ENCODE results near the gene LTF. TPM values are rescaled to one million over a fixed set of nuclear protein-coding genes. Genes with fewer than 3 reads are reported as not detected.

Gene LTF
- total and polyA plus RNA-seq, 2 experiments from 2014 or later = 0.73 to 1.3 TPM

DNA sequence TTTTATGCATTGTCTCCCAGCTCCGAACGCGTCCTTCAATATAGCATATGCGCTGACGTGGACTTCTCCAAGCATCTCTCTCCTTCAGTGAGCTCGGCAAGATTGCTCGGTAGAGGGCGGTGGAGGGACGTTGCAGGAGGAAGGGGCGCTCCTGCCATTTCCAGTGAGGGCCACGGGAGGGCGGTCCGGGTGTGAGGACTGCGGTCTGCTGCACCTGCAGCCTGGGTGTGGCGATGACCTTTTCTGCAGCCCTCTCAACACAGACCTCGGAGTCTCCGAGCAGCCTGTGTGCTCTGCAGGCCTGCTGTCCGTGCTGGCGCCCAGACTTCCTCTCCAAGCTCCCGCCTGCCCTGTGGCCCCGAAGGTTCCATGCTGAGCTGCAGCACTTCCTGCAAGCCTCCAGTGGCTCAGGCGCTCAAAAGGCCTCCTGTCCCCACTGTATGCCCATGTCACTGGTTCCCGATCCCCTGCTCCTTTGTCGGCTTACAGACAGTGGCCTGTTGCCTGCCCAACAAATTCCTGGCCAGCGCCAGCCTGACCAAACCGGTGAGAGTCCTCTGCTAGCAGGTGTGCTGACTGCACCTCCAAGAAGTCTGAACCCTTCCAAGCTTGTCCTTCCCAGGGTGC, 24.1 kb upstream of the LTF start:
- Histone ChIP-seq H3F3A (replicated peaks; ENCODE audit: low read depth) (peaks cover 5% of the 10 kb centered on the region; the same call in 1 of the 2 replicates), H3K4me3 (peak overlapping the region; percentile 12; the same call in 1 of the 2 replicates), H3K79me2 (replicated peaks; ENCODE audit: insufficient read depth) (no peaks in the 10 kb centered on the region), H2AFZ (peak overlapping the region; percentile 69; the same call in 1 of the 2 replicates), H3K4me2 (peak overlapping the region; percentile 66; the same call in 1 of the 2 replicates), H4K20me1 (replicated peaks; ENCODE audit: insufficient read depth) (no peaks in the 10 kb centered on the region), H3K4me1 (ENCODE audit: insufficient read depth) (peaks cover 11% of the 10 kb centered on the region), H3K27me3 (ENCODE audit: insufficient read depth) (no peaks in the 10 kb centered on the region), H3K9me2 (ENCODE audit: insufficient read depth) (no peaks in the 10 kb centered on the region), H3K27ac (ENCODE audit: low read depth) (no peak overlapping the region), H3K36me3 (ENCODE audit: insufficient read depth) (no peaks in the 10 kb centered on the region; the same call in 1 of the 2 replicates)
- Mint-ChIP-seq H3K4me3 (no peak overlapping the region), H3K36me3 (ENCODE audit: low read depth) (peaks cover 9% of the 10 kb centered on the region), H3K27ac (no peak overlapping the region), H3K27me3 (ENCODE audit: insufficient read depth, low read depth, poor library complexity) (no peaks in the 10 kb centered on the region), H3K4me1 (peaks cover 14% of the 10 kb centered on the region), H3K9me3 (peaks cover 18% of the 10 kb centered on the region)
- TF ChIP-seq NANOG (IDR thresholded peaks at IDR 0.05; ENCODE audit: borderline replicate concordance) = no peak
- TF ChIP-seq CTCF (conservative IDR thresholded peaks at IDR 0.05; ENCODE audit: low read depth in 2 of 2) = peak; percentile 98 to 100
- TF ChIP-seq CREB1 (CRISPR knock-in tag; IDR thresholded peaks at IDR 0.05; ENCODE audit: low read depth) = peak; percentile 58
- TF ChIP-seq, protein P1, sequence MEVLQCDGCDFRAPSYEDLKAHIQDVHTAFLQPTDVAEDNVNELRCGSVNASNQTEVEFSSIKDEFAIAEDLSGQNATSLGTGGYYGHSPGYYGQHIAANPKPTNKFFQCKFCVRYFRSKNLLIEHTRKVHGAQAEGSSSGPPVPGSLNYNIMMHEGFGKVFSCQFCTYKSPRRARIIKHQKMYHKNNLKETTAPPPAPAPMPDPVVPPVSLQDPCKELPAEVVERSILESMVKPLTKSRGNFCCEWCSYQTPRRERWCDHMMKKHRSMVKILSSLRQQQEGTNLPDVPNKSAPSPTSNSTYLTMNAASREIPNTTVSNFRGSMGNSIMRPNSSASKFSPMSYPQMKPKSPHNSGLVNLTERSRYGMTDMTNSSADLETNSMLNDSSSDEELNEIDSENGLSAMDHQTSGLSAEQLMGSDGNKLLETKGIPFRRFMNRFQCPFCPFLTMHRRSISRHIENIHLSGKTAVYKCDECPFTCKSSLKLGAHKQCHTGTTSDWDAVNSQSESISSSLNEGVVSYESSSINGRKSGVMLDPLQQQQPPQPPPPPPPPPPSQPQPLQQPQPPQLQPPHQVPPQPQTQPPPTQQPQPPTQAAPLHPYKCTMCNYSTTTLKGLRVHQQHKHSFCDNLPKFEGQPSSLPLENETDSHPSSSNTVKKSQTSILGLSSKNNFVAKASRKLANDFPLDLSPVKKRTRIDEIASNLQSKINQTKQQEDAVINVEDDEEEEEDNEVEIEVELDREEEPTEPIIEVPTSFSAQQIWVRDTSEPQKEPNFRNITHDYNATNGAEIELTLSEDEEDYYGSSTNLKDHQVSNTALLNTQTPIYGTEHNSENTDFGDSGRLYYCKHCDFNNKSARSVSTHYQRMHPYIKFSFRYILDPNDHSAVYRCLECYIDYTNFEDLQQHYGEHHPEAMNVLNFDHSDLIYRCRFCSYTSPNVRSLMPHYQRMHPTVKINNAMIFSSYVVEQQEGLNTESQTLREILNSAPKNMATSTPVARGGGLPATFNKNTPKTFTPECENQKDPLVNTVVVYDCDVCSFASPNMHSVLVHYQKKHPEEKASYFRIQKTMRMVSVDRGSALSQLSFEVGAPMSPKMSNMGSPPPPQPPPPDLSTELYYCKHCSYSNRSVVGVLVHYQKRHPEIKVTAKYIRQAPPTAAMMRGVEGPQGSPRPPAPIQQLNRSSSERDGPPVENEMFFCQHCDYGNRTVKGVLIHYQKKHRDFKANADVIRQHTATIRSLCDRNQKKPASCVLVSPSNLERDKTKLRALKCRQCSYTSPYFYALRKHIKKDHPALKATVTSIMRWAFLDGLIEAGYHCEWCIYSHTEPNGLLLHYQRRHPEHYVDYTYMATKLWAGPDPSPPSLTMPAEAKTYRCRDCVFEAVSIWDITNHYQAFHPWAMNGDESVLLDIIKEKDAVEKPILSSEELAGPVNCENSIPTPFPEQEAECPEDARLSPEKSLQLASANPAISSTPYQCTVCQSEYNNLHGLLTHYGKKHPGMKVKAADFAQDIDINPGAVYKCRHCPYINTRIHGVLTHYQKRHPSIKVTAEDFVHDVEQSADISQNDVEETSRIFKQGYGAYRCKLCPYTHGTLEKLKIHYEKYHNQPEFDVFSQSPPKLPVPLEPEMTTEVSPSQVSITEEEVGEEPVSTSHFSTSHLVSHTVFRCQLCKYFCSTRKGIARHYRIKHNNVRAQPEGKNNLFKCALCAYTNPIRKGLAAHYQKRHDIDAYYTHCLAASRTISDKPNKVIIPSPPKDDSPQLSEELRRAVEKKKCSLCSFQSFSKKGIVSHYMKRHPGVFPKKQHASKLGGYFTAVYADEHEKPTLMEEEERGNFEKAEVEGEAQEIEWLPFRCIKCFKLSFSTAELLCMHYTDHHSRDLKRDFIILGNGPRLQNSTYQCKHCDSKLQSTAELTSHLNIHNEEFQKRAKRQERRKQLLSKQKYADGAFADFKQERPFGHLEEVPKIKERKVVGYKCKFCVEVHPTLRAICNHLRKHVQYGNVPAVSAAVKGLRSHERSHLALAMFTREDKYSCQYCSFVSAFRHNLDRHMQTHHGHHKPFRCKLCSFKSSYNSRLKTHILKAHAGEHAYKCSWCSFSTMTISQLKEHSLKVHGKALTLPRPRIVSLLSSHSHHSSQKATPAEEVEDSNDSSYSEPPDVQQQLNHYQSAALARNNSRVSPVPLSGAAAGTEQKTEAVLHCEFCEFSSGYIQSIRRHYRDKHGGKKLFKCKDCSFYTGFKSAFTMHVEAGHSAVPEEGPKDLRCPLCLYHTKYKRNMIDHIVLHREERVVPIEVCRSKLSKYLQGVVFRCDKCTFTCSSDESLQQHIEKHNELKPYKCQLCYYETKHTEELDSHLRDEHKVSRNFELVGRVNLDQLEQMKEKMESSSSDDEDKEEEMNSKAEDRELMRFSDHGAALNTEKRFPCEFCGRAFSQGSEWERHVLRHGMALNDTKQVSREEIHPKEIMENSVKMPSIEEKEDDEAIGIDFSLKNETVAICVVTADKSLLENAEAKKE (CRISPR knock-in tag; IDR thresholded peaks at IDR 0.05) = no peak
- TF ChIP-seq EZH2 (IDR thresholded peaks at IDR 0.05; ENCODE audit: low read depth, unreplicated experiment) = no peak
- TF ChIP-seq POLR2AphosphoS5 (IDR thresholded peaks at IDR 0.05; ENCODE audit: low read depth) = peak; percentile 45; the same call in 1 of the 2 replicates
- TF ChIP-seq JUNB (IDR thresholded peaks at IDR 0.05; ENCODE audit: unreplicated experiment) = no peak
- TF ChIP-seq STAT1 (IDR thresholded peaks at IDR 0.05; ENCODE audit: unreplicated experiment) = no peak
- no peak for TF ChIP-seq EZH2phosphoT487 (IDR thresholded peaks at IDR 0.05; ENCODE audit: unreplicated experiment)
- TF ChIP-seq ZNF331 (CRISPR knock-in tag; IDR thresholded peaks at IDR 0.05; ENCODE audit: low read depth) = no peak
- TF ChIP-seq, protein P2, sequence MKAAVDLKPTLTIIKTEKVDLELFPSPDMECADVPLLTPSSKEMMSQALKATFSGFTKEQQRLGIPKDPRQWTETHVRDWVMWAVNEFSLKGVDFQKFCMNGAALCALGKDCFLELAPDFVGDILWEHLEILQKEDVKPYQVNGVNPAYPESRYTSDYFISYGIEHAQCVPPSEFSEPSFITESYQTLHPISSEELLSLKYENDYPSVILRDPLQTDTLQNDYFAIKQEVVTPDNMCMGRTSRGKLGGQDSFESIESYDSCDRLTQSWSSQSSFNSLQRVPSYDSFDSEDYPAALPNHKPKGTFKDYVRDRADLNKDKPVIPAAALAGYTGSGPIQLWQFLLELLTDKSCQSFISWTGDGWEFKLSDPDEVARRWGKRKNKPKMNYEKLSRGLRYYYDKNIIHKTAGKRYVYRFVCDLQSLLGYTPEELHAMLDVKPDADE (IDR thresholded peaks at IDR 0.05) = no peak
- TF ChIP-seq REST (IDR thresholded peaks at IDR 0.05; ENCODE audit: unreplicated experiment) = no peak
- no peak for TF ChIP-seq ZNF114 (CRISPR knock-in tag; IDR thresholded peaks at IDR 0.05)
- DNase-seq (ENCODE audit: low spot score) (peak; percentile 99), ATAC-seq (peak; percentile 99)
